ENCODE measurements around the gene APOA5. TPM values are rescaled to one million over a fixed set of nuclear protein-coding genes. Genes with fewer than 3 reads are reported as not detected.
"Not testable (repeated sequence)": the region's sequence is repeated elsewhere in the genome, so short reads cannot be mapped to it uniquely, and the experiment has no call there.

APOA5 gene
- total RNA-seq, 1 donor from 2014 or later, result not detected

DNA sequence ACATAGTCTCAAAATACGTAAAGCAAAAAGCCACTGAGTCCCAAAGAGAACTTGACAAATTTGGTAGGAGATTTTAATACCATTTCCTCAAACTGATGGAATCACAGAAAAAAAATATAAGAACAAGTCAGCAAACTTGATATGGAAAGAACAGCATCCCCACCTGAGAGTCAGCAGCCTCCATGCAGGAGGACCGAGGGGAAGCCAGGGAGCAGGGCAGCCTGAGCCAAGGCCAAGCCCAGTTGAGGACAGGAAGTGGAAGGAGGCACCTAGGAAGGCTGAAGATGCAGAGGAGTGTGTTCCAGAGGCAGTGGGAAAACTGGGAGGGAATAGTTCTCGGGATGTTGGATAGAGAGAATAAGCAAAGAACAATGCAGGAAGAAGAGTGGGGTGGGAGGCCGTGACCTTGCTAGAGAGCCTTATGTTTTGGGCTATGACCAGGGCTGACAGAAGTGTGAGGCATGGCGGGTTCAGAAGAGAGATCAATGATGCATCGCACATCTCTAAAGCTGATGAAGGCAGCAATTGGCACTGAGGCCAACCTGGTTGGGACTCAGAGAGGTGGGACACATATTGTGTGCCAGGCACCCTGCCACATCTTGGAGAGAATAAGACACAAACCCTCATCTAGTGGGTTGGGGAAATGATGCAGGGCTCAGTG, 16.1 kb upstream of the APOA5 start:
- Histone ChIP-seq H3K4me1 (no peaks in the 10 kb centered on the region), H3K9me3 (ENCODE audit: low read depth) (no peaks in the 10 kb centered on the region), H3K27me3 (no peaks in the 10 kb centered on the region), H2AFZ (replicated peaks) (no peak overlapping the region), H3K4me3 (no peak overlapping the region), H3F3A (ENCODE audit: low read depth) (no peaks in the 10 kb centered on the region), H3K79me2 (ENCODE audit: low read depth) (no peaks in the 10 kb centered on the region), H3K36me3 (no peaks in the 10 kb centered on the region), H3K9ac (no peak overlapping the region), H3K27ac (no peak overlapping the region), H4K20me1 (ENCODE audit: low read depth) (no peaks in the 10 kb centered on the region), H3K4me2 (no peak overlapping the region)
- peaks cover 8% of the 10 kb centered on the region for H3K27me3 Mint-ChIP-seq (ENCODE audit: insufficient read depth, low read depth)
- H3K4me3 Mint-ChIP-seq, result no peak overlapping the region
- DNase-seq (ENCODE audit: low spot score), result no peak
- H3K9me3 Mint-ChIP-seq, result no peaks in the 10 kb centered on the region
- H3K36me3 Mint-ChIP-seq, result no peaks in the 10 kb centered on the region
- H3K4me1 Mint-ChIP-seq, result no peaks in the 10 kb centered on the region
- TF ChIP-seq EZH2phosphoT487 (IDR thresholded peaks at IDR 0.05) (no peak), EZH2 (IDR thresholded peaks at IDR 0.05) (no peak)
- TF ChIP-seq, protein P1, sequence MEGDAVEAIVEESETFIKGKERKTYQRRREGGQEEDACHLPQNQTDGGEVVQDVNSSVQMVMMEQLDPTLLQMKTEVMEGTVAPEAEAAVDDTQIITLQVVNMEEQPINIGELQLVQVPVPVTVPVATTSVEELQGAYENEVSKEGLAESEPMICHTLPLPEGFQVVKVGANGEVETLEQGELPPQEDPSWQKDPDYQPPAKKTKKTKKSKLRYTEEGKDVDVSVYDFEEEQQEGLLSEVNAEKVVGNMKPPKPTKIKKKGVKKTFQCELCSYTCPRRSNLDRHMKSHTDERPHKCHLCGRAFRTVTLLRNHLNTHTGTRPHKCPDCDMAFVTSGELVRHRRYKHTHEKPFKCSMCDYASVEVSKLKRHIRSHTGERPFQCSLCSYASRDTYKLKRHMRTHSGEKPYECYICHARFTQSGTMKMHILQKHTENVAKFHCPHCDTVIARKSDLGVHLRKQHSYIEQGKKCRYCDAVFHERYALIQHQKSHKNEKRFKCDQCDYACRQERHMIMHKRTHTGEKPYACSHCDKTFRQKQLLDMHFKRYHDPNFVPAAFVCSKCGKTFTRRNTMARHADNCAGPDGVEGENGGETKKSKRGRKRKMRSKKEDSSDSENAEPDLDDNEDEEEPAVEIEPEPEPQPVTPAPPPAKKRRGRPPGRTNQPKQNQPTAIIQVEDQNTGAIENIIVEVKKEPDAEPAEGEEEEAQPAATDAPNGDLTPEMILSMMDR (IDR thresholded peaks at IDR 0.05), result no peak
- H3K27ac Mint-ChIP-seq, result no peak overlapping the region

DNA sequence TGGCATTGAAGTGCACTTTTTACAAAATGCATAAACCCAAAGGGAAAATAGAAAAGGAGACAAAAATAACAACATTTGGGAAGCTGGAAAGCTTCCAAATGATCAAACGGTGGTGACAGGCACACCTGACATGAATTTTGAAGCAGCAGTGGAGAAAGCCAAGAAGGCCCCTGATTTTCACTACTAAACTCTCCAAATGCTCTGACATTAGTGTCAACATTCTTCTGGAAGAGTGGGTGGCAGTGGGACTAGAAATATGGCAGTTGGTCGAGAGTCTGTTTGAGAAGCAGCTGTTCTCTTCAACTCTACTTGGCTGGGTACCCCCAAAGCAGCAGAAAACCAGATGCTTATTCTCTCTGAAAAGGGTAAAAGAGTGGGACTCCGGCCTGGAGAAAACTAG, 12.3 kb upstream of the APOA5 start:
- Mint-ChIP-seq H3K36me3 (no peaks in the 10 kb centered on the region), H3K27ac (no peak overlapping the region), H3K9me3 (no peaks in the 10 kb centered on the region), H3K4me1 (no peaks in the 10 kb centered on the region), H3K4me3 (no peak overlapping the region), H3K27me3 (ENCODE audit: insufficient read depth, low read depth) (peaks cover 6% of the 10 kb centered on the region)
- Histone ChIP-seq H3K27me3 (no peaks in the 10 kb centered on the region), H3F3A (ENCODE audit: low read depth) (no peaks in the 10 kb centered on the region), H3K27ac (no peak overlapping the region), H3K4me2 (no peak overlapping the region), H3K4me3 (no peak overlapping the region), H4K20me1 (ENCODE audit: low read depth) (no peaks in the 10 kb centered on the region), H3K4me1 (no peaks in the 10 kb centered on the region), H2AFZ (replicated peaks) (no peak overlapping the region), H3K9ac (no peak overlapping the region), H3K9me3 (ENCODE audit: low read depth) (no peaks in the 10 kb centered on the region), H3K36me3 (no peaks in the 10 kb centered on the region), H3K79me2 (ENCODE audit: low read depth) (no peaks in the 10 kb centered on the region)
- no peak for DNase-seq (ENCODE audit: low spot score)
- TF ChIP-seq EZH2phosphoT487 (IDR thresholded peaks at IDR 0.05), result no peak
- TF ChIP-seq, protein P1 (IDR thresholded peaks at IDR 0.05), result no peak
- TF ChIP-seq EZH2 (IDR thresholded peaks at IDR 0.05), result no peak

GRCh38 chr11:116801662-116802061, 10.0 kb upstream of the APOA5 start:
- H3K4me1 ChIP-seq; H3K4me3 ChIP-seq; H3K9me3 ChIP-seq (ENCODE audit: low read depth); H3K27ac ChIP-seq; H3K4me3 Mint-ChIP-seq; H3K9me3 Mint-ChIP-seq; H3K4me2 ChIP-seq; H3K36me3 ChIP-seq; H3K27me3 ChIP-seq; H3K4me1 Mint-ChIP-seq; H3K79me2 ChIP-seq (ENCODE audit: low read depth); DNase-seq (ENCODE audit: low spot score); H3F3A ChIP-seq (ENCODE audit: low read depth); H3K27me3 Mint-ChIP-seq (ENCODE audit: insufficient read depth, low read depth); H3K36me3 Mint-ChIP-seq; H2AFZ ChIP-seq (replicated peaks); H4K20me1 ChIP-seq (ENCODE audit: low read depth); H3K9ac ChIP-seq; H3K27ac Mint-ChIP-seq: not testable (repeated sequence)

DNA sequence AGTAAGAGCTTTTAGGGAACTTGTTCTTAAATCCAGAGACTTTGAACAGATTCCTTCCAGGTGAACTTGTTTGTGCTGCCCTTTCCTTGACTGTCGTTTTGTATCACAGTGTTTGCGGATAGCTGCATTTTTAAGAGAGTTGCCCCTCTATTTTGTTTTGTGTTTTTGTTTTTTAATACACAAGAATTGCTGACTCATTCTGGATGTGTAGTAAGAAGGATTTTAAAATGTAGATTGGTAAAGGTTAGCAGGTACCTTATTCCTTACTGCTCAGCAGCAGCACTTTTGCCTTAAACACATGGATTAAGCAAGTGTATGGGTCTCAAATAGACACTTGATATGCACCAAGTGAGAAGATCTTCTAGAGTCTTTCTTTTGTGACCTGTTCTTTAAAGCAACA, 8.9 kb upstream of the APOA5 start:
- Histone ChIP-seq H3K27ac (no peak overlapping the region), H3K9ac (no peak overlapping the region), H3K4me2 (no peak overlapping the region), H3F3A (ENCODE audit: low read depth) (no peaks in the 10 kb centered on the region), H3K4me1 (no peaks in the 10 kb centered on the region), H3K36me3 (no peaks in the 10 kb centered on the region), H2AFZ (replicated peaks) (no peak overlapping the region), H3K9me3 (ENCODE audit: low read depth) (no peaks in the 10 kb centered on the region), H3K4me3 (no peak overlapping the region), H4K20me1 (ENCODE audit: low read depth) (no peaks in the 10 kb centered on the region), H3K27me3 (no peaks in the 10 kb centered on the region), H3K79me2 (ENCODE audit: low read depth) (no peaks in the 10 kb centered on the region)
- TF ChIP-seq, protein P1 (IDR thresholded peaks at IDR 0.05), result no peak
- no peak for TF ChIP-seq EZH2phosphoT487 (IDR thresholded peaks at IDR 0.05)
- no peak for TF ChIP-seq EZH2 (IDR thresholded peaks at IDR 0.05)
- Mint-ChIP-seq H3K9me3 (peaks cover 4% of the 10 kb centered on the region), H3K27me3 (ENCODE audit: insufficient read depth, low read depth) (no peaks in the 10 kb centered on the region), H3K36me3 (no peaks in the 10 kb centered on the region), H3K27ac (no peak overlapping the region), H3K4me1 (no peaks in the 10 kb centered on the region), H3K4me3 (no peak overlapping the region)
- DNase-seq (ENCODE audit: low spot score), result no peak

All from neural progenitor cell (in vitro differentiated cells).